VCaP (cell line): ENCODE measurements around the gene CRB1.

Experiments used
- H3K27ac ChIP-seq: fragments of 450-650 bp; 2 replicates; pipeline ENCODE4 v1.5.1; 2017
- CTCF ChIP-seq: fragments of 450-650 bp; conservative IDR thresholded peaks from 2 replicates; pipeline ENCODE4 v1.5.1; 2017; ENCODE audit warnings: mild to moderate bottlenecking, moderate library complexity

Gene CRB1

DNA sequence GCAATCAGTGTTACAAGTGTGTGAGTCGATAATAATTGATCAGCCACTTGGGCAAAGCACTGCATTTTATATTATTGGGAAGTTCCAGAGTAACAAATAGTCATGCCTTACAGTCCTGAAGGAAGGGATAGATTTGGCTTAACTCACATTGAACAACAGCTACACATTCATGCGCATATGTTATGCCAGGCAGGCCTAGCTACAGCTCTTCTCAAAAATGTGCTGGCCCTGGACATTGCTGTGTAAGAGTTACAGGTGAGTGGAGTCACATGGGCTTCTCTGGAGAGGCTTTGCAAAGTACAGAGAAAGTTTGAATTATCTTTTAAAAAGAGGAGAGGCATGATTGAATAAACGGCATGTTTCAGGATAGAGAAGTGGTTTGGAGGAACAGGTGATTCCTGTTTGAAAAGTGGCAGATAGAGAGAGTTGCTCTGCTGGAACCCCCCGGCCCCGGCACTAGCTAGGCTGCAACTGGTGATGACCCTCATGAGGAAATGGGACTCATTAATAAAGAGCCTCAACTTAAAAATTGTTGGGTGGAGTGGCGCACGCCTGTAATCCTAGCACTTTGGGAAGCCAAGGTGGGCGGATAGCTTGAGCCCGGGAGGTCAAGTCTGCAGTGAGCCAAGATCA is 200.6 kb downstream of the CRB1 start:
- TF ChIP-seq CTCF: no peak
- no peak overlapping the region for H3K27ac ChIP-seq

DNA sequence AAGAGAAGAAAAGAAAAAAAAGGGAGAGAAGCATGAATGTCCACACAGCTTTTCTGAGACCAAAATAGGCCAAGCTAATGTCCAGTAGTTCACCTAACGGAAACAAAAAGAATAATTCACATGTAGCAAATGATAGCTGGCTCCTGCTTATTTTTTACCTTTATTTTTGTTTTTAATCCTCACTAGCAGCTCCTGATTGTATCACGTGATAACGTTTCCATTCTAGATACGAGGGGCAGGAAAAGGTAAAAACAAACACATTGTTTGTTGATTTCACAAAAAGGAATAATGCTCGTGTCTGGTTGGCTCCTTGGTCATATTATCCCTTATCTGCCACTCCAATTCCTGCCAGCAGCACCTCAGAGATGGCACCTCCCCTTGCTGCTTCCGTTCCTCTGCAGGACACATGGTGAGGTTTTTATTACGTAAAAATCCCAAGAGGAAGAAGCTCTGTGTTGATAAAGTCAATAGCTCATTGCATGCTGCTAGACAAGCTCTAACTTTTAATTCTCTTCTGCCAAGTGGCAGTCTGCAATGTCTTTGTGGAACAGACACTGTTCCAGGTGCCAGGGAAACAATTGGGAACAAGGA is 201.7 kb downstream of the CRB1 start:
- H3K27ac ChIP-seq: peak overlapping the region; percentile 24
- no peak for TF ChIP-seq CTCF

GRCh38 chr1:197470330-197470729 is 202.3 kb downstream of the CRB1 start:
- H3K27ac ChIP-seq: peak overlapping the region; percentile 24
- no peak for TF ChIP-seq CTCF

GRCh38 chr1:197471248-197471985 is 203.4 kb downstream of the CRB1 start:
- no peak overlapping the region for H3K27ac ChIP-seq
- no peak for TF ChIP-seq CTCF

DNA sequence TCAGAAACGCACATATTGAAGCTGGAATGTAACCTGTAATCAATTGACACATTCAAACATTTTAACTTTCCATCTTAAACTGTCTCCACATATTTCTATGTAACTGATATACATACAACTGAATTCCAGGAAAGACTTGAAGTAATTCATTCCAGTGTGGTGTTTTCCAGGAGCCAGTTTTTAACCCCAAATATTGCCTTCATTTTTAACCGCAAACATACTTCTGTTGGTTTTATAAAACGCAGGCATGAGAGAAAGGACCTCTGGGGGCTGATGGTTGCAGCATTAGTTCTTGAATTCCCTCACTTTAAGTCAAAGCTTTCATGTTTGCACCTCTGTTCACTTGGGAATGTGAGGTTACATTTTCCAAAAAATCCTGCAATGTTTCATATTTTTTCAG is 204.1 kb downstream of the CRB1 start:
- H3K27ac ChIP-seq: no peak overlapping the region
- TF ChIP-seq CTCF: no peak

- H3K27ac ChIP-seq: no peak overlapping the region
- no peak for TF ChIP-seq CTCF
These were observed 212.4 kb downstream of the CRB1 start for GRCh38 chr1:197480446-197480845.

DNA sequence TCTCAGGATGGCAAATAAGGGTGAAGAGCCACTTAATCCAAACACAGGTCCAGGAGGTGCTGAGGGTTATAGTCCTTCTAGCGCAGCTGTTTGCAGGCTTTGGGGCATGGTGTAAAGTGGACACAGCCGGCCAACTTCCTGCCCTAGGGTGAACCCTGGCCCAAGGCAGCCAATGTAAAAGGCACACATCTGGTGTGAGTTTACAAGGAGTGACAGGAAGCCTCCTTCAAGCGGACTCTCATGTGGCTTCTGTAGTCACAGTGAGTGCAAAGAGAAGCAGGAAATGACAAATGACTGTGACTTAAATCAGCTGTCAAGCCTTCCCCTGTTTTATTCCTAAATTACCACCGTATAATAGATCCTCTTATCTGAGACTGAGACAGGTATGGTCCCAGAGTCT is 213.0 kb downstream of the CRB1 start:
- no peak for TF ChIP-seq CTCF

More for the DNA sequence above, 213.0 kb downstream of the CRB1 start:
- H3K27ac ChIP-seq: no peak overlapping the region
